MG63 (cell line): ENCODE measurements around the gene PPP2R2C. TPM values are rescaled to one million over a fixed set of nuclear protein-coding genes. Genes with fewer than 3 reads are reported as not detected.
A peak's percentile ranks its signal among the peaks of the same experiment; 100 is the strongest.

Experiments
- DNase-seq: peaks from one replicate; pipeline ENCODE4 v3.0.0-alpha.2; 2020
- H3K27me3 ChIP-seq: fragments of 250-450 bp; sonication (Bioruptor Pico); 2 replicates; pipeline ENCODE4 v1.5.1; 2020; ENCODE audit warnings: mild to moderate bottlenecking, moderate library complexity
- H3K36me3 ChIP-seq: fragments of 250-450 bp; sonication (Bioruptor Pico); 2 replicates; pipeline ENCODE4 v1.5.1; 2020; ENCODE audit warnings: mild to moderate bottlenecking, moderate library complexity
- H3K4me3 ChIP-seq: fragments of 250-450 bp; sonication (Bioruptor Pico); 2 replicates; pipeline ENCODE4 v1.5.1; 2020; ENCODE audit warnings: mild to moderate bottlenecking, moderate library complexity
- H3K9me3 ChIP-seq: fragments of 250-450 bp; sonication (Bioruptor Pico); 2 replicates; pipeline ENCODE4 v1.5.1; 2020; ENCODE audit warnings: mild to moderate bottlenecking, moderate library complexity
- total RNA-seq: library from RNA; depleted of rRNA; stranded (reverse); fragments of >200 nt; shearing (Covaris generic); gene quantifications from 2 replicates; pipeline ENCODE4 v1.2.3, GENCODE V29; 2014; ENCODE audit warnings: low replicate concordance

The PPP2R2C gene
- total RNA-seq, 1 experiment from 2014 or later, result 3.3 TPM

- DNase-seq, result no peak
- H3K36me3 ChIP-seq, result no peaks in the 10 kb centered on the region
- H3K4me3 ChIP-seq, result no peak overlapping the region
- no peaks in the 10 kb centered on the region for H3K9me3 ChIP-seq
- H3K27me3 ChIP-seq, result no peaks in the 10 kb centered on the region
Measured at GRCh38 chr4:6409381-6409780, 63.0 kb downstream of the PPP2R2C start.

- DNase-seq, result no peak
- Histone ChIP-seq H3K9me3 (no peaks in the 10 kb centered on the region), H3K4me3 (no peak overlapping the region), H3K27me3 (no peaks in the 10 kb centered on the region), H3K36me3 (no peaks in the 10 kb centered on the region)
Measured at GRCh38 chr4:6408263-6408662, 64.2 kb downstream of the PPP2R2C start.

- Histone ChIP-seq H3K27me3 (no peaks in the 10 kb centered on the region), H3K36me3 (no peaks in the 10 kb centered on the region), H3K4me3 (no peak overlapping the region), H3K9me3 (no peaks in the 10 kb centered on the region)
- DNase-seq, result no peak
Measured at GRCh38 chr4:6405397-6405706, 67.1 kb downstream of the PPP2R2C start.

- Histone ChIP-seq H3K36me3 (no peaks in the 10 kb centered on the region), H3K9me3 (no peaks in the 10 kb centered on the region), H3K4me3 (no peak overlapping the region), H3K27me3 (no peaks in the 10 kb centered on the region)
- DNase-seq, result no peak
Measured at GRCh38 chr4:6404611-6405396, 67.6 kb downstream of the PPP2R2C start.

- H3K9me3 ChIP-seq, result no peaks in the 10 kb centered on the region
- H3K36me3 ChIP-seq, result no peaks in the 10 kb centered on the region
- no peak for DNase-seq
- H3K27me3 ChIP-seq, result no peaks in the 10 kb centered on the region
- no peak overlapping the region for H3K4me3 ChIP-seq
Measured at GRCh38 chr4:6403400-6403685, 69.1 kb downstream of the PPP2R2C start.

- Histone ChIP-seq H3K4me3 (no peak overlapping the region), H3K27me3 (no peaks in the 10 kb centered on the region), H3K9me3 (no peaks in the 10 kb centered on the region), H3K36me3 (no peaks in the 10 kb centered on the region)
- DNase-seq, result peak; percentile 3
Measured at GRCh38 chr4:6402566-6403399, 69.6 kb downstream of the PPP2R2C start.

- Histone ChIP-seq H3K36me3 (no peaks in the 10 kb centered on the region), H3K9me3 (no peaks in the 10 kb centered on the region), H3K27me3 (no peaks in the 10 kb centered on the region), H3K4me3 (no peak overlapping the region)
- DNase-seq, result no peak
Measured at GRCh38 chr4:6401797-6402196, 70.6 kb downstream of the PPP2R2C start.

- Histone ChIP-seq H3K4me3 (no peak overlapping the region), H3K36me3 (no peaks in the 10 kb centered on the region)
- no peak for DNase-seq
Measured at GRCh38 chr4:6396696-6397236, 75.6 kb downstream of the PPP2R2C start.

GRCh38 chr4:6395466-6396228 is 76.8 kb downstream of the PPP2R2C start:
- Histone ChIP-seq H3K36me3 (no peaks in the 10 kb centered on the region), H3K4me3 (no peak overlapping the region), H3K27me3 (no peaks in the 10 kb centered on the region), H3K9me3 (no peaks in the 10 kb centered on the region)
- DNase-seq, result no peak

More at GRCh38 chr4:6396696-6397236, 75.6 kb downstream of the PPP2R2C start:
- no peaks in the 10 kb centered on the region for H3K27me3 ChIP-seq
- no peaks in the 10 kb centered on the region for H3K9me3 ChIP-seq

- Histone ChIP-seq H3K27me3 (no peaks in the 10 kb centered on the region), H3K4me3 (no peak overlapping the region), H3K36me3 (no peaks in the 10 kb centered on the region), H3K9me3 (no peaks in the 10 kb centered on the region)
- no peak for DNase-seq
Measured at GRCh38 chr4:6394671-6395081, 77.7 kb downstream of the PPP2R2C start.

GRCh38 chr4:6393544-6394475 is 78.6 kb downstream of the PPP2R2C start:
- DNase-seq, result no peak
- Histone ChIP-seq H3K27me3 (no peaks in the 10 kb centered on the region), H3K36me3 (no peaks in the 10 kb centered on the region), H3K4me3 (no peak overlapping the region), H3K9me3 (no peaks in the 10 kb centered on the region)

GRCh38 chr4:6393066-6393465 is 79.3 kb downstream of the PPP2R2C start:
- no peaks in the 10 kb centered on the region for H3K36me3 ChIP-seq
- H3K9me3 ChIP-seq, result no peaks in the 10 kb centered on the region
- H3K4me3 ChIP-seq, result no peak overlapping the region
- H3K27me3 ChIP-seq, result no peaks in the 10 kb centered on the region
- DNase-seq, result no peak

GRCh38 chr4:6392407-6392806 is 80.0 kb downstream of the PPP2R2C start:
- H3K27me3 ChIP-seq, result no peaks in the 10 kb centered on the region
- no peaks in the 10 kb centered on the region for H3K36me3 ChIP-seq
- DNase-seq, result no peak
- H3K4me3 ChIP-seq, result no peak overlapping the region
- no peaks in the 10 kb centered on the region for H3K9me3 ChIP-seq

GRCh38 chr4:6391852-6392188 is 80.6 kb downstream of the PPP2R2C start:
- Histone ChIP-seq H3K27me3 (no peaks in the 10 kb centered on the region), H3K36me3 (no peaks in the 10 kb centered on the region), H3K4me3 (no peak overlapping the region), H3K9me3 (no peaks in the 10 kb centered on the region)
- DNase-seq, result no peak

- Histone ChIP-seq H3K36me3 (no peaks in the 10 kb centered on the region), H3K9me3 (no peaks in the 10 kb centered on the region), H3K27me3 (no peaks in the 10 kb centered on the region), H3K4me3 (no peak overlapping the region)
- no peak for DNase-seq
Measured at GRCh38 chr4:6391186-6391851, 81.1 kb downstream of the PPP2R2C start.

GRCh38 chr4:6390356-6390755 is 82.1 kb downstream of the PPP2R2C start:
- H3K4me3 ChIP-seq, result no peak overlapping the region
- H3K27me3 ChIP-seq, result no peaks in the 10 kb centered on the region
- DNase-seq, result no peak
- no peaks in the 10 kb centered on the region for H3K36me3 ChIP-seq
- H3K9me3 ChIP-seq, result no peaks in the 10 kb centered on the region
